GM21529 (cell line): ENCODE results near the gene MTNR1B.

Source experiments
- ATAC-seq: cut with Tn5 transposase; IDR thresholded peaks from one replicate; pipeline ENCODE4 v1.9.1; 2021; ENCODE audit not compliant: unreplicated experiment

MTNR1B gene

GRCh38 chr11:92969634-92970347 is at the start of gene MTNR1B:
Gene MTNR1B (plus strand): TSS chr11:92969651. CDS start chr11:92969726, 75 bp downstream.
- ATAC-seq, result no peak

DNA sequence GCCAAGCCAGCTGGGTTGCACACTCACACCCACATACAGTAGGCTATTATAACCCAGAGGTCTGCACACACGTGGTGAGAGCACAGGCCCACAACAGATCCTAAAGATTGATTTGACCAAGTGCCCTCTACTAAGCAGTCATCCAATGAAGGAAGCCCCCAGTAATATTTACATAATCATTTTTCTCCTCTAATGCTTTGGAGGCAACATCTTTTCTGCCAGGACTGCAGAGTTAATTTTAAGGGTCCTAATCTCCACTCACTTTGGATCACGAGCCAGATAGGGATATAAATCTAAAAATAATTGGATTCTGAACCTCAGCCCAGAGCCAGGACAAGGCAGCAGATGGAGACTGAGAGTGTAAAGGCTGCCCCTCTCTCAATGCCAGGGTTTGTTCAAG is 49.1 kb upstream of the MTNR1B start:
- no peak for ATAC-seq

DNA sequence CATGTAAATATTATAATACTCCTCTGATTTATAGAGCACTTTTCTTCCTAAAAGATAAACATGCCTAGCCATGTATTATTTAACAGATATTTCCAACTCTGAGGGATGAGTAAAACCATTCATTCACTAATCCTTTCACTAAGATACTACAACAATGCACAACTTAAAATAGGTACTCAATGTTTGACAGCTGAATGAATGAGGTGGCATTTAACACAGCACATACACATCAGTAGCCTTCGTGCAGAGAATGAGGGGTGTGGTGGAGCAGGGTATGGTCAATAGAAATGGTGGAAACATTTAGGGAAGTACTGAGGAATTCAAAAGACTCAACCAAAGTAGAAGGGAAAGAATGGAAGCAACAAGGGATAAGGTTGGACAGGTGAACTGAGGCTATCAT is 46.7 kb upstream of the MTNR1B start:
- ATAC-seq, result no peak

GRCh38 chr11:92929246-92929645 is 40.2 kb upstream of the MTNR1B start:
- ATAC-seq, result no peak

GRCh38 chr11:92929653-92930052 is 39.8 kb upstream of the MTNR1B start:
- no peak for ATAC-seq

DNA sequence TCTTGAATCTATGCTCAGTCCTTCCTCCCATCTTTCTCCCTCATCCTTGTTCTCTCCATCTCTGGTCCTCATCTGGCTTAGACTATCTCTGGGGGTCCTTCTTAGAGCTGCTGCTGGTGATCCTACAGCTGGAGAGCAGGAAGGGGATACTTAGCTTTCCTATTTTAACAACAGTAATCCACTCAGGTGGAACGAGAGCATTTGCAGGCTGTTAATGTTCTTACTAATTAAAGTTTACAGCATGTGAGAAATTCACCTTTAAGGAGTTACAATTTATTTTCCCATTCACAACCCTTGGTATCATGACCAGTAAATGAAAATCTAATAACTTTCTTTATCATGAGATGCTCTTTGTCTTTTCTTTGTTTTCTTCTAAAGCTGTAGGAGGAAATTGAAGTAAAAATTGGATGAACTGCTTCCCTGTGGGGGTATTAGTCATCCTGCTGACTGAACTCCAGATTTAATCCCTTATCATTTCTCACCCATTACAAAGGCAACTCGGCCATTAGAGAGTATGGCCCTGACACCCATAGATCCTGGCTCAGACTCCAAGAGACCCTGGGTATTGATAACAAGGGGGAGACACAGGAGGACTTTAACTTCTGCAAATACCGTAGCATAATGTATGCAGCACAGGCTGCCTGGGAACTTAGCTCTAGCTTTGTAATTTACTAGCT is 37.6 kb upstream of the MTNR1B start:
- no peak for ATAC-seq

DNA sequence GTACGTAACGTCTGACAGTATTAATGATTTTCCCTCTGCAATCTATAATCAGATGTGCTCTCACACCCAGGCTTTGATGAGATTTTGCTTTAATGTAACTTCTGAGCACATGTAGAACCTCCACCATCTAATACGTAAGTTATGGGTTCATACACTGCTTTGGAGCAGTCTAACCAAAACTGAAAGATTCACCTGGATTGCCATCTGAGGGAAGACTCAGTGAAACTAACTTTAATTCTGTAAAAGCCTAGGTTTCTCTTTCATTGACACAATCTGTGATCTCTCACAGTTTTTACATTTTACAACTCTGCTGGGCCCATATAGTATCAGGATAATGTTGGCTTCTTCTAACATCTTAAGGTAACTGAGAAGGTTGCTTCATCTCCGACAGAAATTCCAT is 30.1 kb upstream of the MTNR1B start:
- ATAC-seq, result no peak

- peak; percentile 79 for ATAC-seq
Measured at GRCh38 chr11:92941676-92942571, 27.5 kb upstream of the MTNR1B start.

DNA sequence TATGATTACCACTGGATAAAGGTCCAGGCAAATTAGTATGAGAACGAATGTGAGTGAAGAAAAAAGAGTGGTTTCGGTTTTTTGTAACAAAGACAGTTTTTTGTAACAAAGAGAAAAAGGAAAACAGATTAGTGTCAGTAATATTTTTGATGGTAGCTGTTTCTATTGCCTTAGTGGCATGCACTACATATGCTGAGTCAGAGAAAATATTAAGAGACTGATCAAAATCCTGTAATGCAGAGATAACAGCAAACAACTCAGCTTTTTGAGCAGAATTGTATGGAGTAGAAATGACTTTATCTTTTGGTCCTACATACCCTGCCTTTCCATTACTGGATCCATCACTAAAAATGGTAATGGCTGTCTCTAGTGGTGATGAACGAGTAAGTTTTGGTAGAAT is 22.7 kb upstream of the MTNR1B start:
- ATAC-seq, result no peak

DNA sequence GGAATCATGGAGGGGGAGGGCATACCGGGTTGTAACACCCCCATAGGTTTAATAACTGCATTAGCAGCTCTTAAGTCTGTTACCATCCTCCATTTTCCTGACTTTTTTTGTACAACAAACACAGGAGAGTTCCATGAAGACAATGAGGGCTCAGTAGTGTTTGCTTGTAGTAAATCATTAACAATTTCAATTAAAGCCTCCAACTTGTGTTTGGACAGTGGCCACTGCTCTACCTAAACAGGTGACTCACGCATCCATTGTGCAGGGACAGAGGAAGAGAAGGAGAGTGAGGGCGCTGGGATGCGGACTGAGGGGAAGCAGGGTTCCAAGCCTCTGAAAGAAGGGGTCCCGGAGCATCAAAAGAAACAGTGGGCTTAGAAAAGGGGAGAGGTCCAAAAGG is 21.3 kb upstream of the MTNR1B start:
- no peak for ATAC-seq

DNA sequence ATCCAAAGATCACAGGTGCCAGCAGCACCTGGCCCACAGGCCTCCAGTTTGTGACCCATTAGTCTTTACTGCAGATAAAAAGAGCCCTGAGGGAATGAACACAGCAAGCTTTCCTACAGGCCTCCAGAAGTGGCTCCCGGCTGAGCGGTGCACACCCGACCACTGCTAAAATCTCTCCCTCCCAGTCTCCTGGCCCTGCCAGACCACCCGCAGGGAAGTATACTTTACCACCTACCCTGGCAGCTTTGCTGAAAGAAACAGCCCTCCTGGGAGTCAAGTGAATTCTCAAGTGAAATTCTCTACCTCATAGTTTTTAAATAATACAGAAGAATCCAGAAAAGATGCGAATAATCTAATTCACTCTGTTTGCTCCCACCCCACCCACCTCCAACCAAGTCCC is 15.4 kb upstream of the MTNR1B start:
- ATAC-seq, result no peak

GRCh38 chr11:92955860-92956259 is 13.6 kb upstream of the MTNR1B start:
- no peak for ATAC-seq

DNA sequence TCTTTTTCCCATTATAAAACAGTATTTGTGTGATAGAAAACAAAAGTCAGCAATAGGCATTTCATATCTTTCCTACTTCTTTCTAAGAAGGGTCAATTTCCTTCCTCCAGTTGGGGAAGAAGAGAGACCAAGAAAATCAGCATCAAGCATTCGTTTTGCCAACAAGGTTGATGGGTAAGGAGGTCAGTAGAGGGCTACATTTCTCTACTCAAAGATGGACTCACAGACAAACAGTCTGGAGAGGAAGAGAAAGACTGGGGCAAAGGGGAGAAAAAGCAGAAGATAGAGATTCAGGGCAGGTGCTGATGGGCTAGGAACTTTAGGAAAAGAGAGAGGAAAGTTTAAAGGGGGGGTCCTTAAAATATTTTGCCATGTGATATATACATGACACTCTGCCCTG is 8.6 kb upstream of the MTNR1B start:
- no peak for ATAC-seq

GRCh38 chr11:92962446-92962845 is 7.0 kb upstream of the MTNR1B start:
- no peak for ATAC-seq

- no peak for ATAC-seq
Measured at GRCh38 chr11:92964471-92964870, 5.0 kb upstream of the MTNR1B start.

GRCh38 chr11:92965196-92965595 is 4.3 kb upstream of the MTNR1B start:
- ATAC-seq, result no peak

- no peak for ATAC-seq
Measured at GRCh38 chr11:92967178-92967577, 2.3 kb upstream of the MTNR1B start.

- no peak for ATAC-seq
Measured at GRCh38 chr11:92967867-92968266, 1.6 kb upstream of the MTNR1B start.

DNA sequence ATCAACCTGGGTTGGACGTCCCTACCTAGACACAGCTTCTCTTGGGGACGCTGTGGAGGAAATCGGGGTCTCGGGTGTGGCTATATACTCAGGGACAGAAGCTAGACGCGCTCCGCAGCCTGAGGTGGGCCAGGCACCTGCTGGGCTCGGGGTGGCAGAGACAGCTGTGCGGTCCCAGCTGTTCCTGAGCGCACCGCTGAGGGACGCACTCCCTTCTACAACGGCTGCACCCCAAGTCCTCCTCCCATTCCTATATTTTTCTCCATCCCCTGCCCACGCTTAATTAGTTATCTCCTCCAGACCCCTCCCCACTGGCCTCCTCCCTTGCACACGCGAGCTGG is 188 bp upstream of the MTNR1B start:
- ATAC-seq, result no peak

- no peak for ATAC-seq
Measured at GRCh38 chr11:92972248-92972647, 2.8 kb downstream of the MTNR1B start.

GRCh38 chr11:92975285-92975684 is 5.8 kb downstream of the MTNR1B start:
- ATAC-seq, result no peak

DNA sequence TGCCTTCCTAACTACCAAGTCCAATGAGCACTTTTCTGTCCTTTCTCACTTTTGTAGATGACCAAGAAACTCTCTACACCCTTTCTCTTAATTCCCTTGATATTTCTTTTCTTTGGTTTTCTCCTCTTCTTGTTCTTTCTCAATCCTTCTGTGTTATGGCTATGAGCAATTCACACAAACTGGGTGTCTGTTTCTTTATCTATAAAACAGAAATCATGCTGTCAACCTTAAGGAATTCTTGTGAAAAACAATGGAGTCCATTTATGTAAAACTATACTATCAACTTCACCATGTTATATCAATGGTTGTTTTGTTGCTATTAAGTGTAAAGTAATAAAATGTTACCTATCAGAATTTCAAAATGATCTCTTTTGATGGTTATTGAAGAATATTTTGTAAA is 7.2 kb downstream of the MTNR1B start:
- no peak for ATAC-seq
